DND-41 (cell line): ENCODE measurements around the gene MXD4.

ENCODE experiments used
- ATAC-seq: fragments of 200-7000 bp; cut with Tn5 transposase; 3 replicates; pipeline ENCODE4 v1.9.1; 2021; ENCODE audit warnings: low read depth; ENCODE audit not compliant: insufficient read depth
- DNase-seq: peaks from one replicate; pipeline ENCODE4 v3.0.0-alpha.2; 2020
- H2AFZ ChIP-seq: 2 replicates; pipeline ENCODE4 v1.6.0; 2012; ENCODE audit warnings: low read depth, low read length
- H3K27ac ChIP-seq: 2 replicates; pipeline ENCODE4 v1.5.1; 2012; ENCODE audit warnings: low read length, inconsistent platforms
- H3K27me3 ChIP-seq: fragments of 200-600 bp; sonication (generic); 2 replicates; pipeline ENCODE4 v1.6.0; 2012; ENCODE audit warnings: low read length, mild to moderate bottlenecking, inconsistent platforms; ENCODE audit not compliant: insufficient read depth, poor library complexity
- H3K36me3 ChIP-seq: 2 replicates; pipeline ENCODE4 v1.5.1; 2012; ENCODE audit warnings: low read length, inconsistent platforms; ENCODE audit not compliant: insufficient read depth
- H3K4me1 ChIP-seq: 2 replicates; pipeline ENCODE4 v1.5.1; 2012; ENCODE audit warnings: mild to moderate bottlenecking, low read length; ENCODE audit not compliant: insufficient read depth
- H3K4me2 ChIP-seq: 2 replicates; pipeline ENCODE4 v1.6.0; 2012; ENCODE audit warnings: mild to moderate bottlenecking, moderate library complexity, low read length, inconsistent platforms; ENCODE audit not compliant: insufficient read depth
- H3K4me3 ChIP-seq, 2 experiments: fragments of 200-600 bp in 1 of 2; shearing (Covaris generic) in 1 of 2; 2 replicates each; pipeline ENCODE4 v1.5.1; 2012 to 2016; ENCODE audit warnings: inconsistent platforms in 2 of 2, low read length in 2 of 2, mild to moderate bottlenecking in 2 of 2, low read depth in 1 of 2, moderate library complexity in 1 of 2
- H3K79me2 ChIP-seq: 2 replicates; pipeline ENCODE4 v1.6.0; 2012; ENCODE audit warnings: low read length, inconsistent platforms; ENCODE audit not compliant: insufficient read depth
- H3K9ac ChIP-seq: 2 replicates; pipeline ENCODE4 v1.6.0; 2012; ENCODE audit warnings: low read depth, mild to moderate bottlenecking, inconsistent platforms, low read length, moderate library complexity
- H3K9me3 ChIP-seq: 2 replicates; pipeline ENCODE4 v1.5.1; 2012; ENCODE audit warnings: low read length, moderate library complexity, mild to moderate bottlenecking, inconsistent platforms; ENCODE audit not compliant: insufficient read depth, severe bottlenecking
- H4K20me1 ChIP-seq: 2 replicates; pipeline ENCODE4 v1.6.0; 2012; ENCODE audit warnings: low read length; ENCODE audit not compliant: insufficient read depth
- CTCF ChIP-seq: IDR thresholded peaks from 2 replicates; pipeline ENCODE4 v1.5.1; 2012; ENCODE audit warnings: borderline replicate concordance, low read length, moderate library complexity, mild to moderate bottlenecking; ENCODE audit not compliant: poor library complexity, severe bottlenecking; ENCODE audit errors: extremely low read depth
- EZH2 ChIP-seq: IDR thresholded peaks from 3 replicates; pipeline ENCODE4 v1.6.1; 2012; ENCODE audit warnings: borderline replicate concordance, low read depth, mild to moderate bottlenecking, moderate library complexity, low read length, inconsistent platforms; ENCODE audit not compliant: severe bottlenecking

Gene MXD4

DNA sequence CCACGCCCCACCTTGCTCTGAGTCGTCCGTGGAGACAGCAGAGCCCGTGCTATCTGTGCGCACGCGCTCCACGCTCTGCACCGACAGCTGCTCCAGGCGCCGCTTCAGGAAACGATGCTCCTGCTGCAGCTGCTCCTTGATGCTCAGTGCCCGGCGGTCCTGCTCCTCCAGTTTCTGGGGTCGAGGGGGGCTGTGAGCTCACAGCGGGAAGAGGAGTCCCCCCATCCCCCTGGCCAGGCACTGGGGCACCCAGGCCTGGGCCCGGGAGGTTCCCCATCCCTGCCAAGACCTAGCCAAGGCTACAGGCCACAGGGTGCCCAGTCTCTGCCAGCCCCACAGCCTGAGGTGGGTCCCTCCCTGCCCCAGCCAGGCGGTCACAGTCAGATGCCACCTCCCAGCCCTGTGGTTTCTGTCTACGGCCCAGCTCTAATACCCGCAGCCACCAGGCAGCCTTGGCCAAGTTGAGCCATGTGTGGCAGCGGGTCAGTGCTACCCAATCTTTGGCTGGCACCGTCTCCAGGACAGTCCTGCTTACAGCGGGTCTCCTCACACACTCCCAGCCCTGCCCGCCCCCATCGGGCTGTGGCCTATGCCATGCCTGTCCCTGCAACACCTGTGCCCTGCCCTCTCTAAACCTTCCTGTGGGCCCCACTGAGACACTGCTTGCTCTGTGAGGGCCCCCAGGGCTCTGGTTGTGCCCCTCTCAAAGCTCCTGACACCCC is 10.7 kb downstream of the MXD4 start:
- Histone ChIP-seq H3K36me3 (peaks cover 52% of the 10 kb centered on the region), H4K20me1 (peaks cover 35% of the 10 kb centered on the region), H3K9me3 (no peaks in the 10 kb centered on the region), H3K4me3 (no peak overlapping the region), H3K4me2 (no peak overlapping the region), H3K27me3 (no peaks in the 10 kb centered on the region), H3K4me1 (no peaks in the 10 kb centered on the region), H2AFZ (no peak overlapping the region), H3K9ac (no peak overlapping the region), H3K79me2 (no peaks in the 10 kb centered on the region), H3K27ac (no peak overlapping the region)
- no peak for DNase-seq
- no peak for TF ChIP-seq EZH2
- no peak for TF ChIP-seq CTCF
- ATAC-seq = no peak

- H3K4me2 ChIP-seq = no peak overlapping the region
- H3K4me1 ChIP-seq = no peaks in the 10 kb centered on the region
- H2AFZ ChIP-seq = no peak overlapping the region
- no peak for TF ChIP-seq CTCF
- H3K27ac ChIP-seq = no peak overlapping the region
- no peaks in the 10 kb centered on the region for H3K79me2 ChIP-seq
- H3K4me3 ChIP-seq = no peak overlapping the region
- peaks cover 50% of the 10 kb centered on the region for H3K36me3 ChIP-seq
- no peaks in the 10 kb centered on the region for H3K9me3 ChIP-seq
- H4K20me1 ChIP-seq = peaks cover 29% of the 10 kb centered on the region
- no peak for ATAC-seq
- DNase-seq = no peak
- no peaks in the 10 kb centered on the region for H3K27me3 ChIP-seq
- H3K9ac ChIP-seq = no peak overlapping the region
Measured at GRCh38 chr4:2250357-2251072, 11.4 kb downstream of the MXD4 start.

DNA sequence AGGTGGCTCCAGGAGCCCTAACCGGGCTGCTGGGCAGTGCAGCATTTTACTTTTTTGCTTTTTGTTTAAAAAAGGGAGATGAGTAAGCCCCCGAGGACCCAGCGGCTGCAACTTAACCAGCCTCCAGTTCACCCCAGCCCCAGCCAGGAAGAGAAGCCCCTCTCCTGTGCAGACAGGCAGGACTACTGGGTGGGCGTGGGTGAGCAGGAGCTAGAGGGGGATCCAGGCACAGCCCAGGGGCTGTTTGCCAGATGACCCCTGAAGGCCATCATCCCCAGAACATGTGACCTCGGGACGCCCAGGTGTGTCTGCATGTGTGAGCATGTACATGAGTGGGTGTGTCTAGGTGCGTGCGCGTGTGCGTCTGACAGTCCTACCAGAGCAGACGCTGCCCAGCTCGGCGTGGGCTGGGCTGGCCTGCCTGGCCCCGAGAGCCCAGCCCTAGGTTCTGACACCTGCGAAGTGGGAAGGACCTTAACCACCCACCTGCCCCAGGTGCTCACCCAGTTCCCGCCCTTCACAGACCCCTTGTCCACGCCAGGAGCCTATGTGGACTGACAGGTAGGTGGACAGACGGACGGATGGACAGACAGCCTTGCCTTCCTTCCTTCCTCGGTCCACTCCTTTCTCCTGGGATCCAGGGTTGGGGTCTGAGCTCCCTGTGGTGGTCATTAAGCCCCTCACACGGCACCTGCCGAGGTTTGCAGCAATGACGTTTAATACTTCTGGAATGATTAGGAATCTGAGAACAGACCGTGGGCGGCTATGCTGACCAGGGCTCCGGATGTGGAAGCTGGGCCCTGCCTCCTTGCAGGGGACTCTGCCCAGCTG is 12.2 kb downstream of the MXD4 start:
- no peak overlapping the region for H3K4me3 ChIP-seq
- H4K20me1 ChIP-seq = peaks cover 25% of the 10 kb centered on the region
- H3K9me3 ChIP-seq = no peaks in the 10 kb centered on the region

More for the DNA sequence above, 12.2 kb downstream of the MXD4 start:
- Histone ChIP-seq H3K4me2 (no peak overlapping the region), H3K27me3 (no peaks in the 10 kb centered on the region), H2AFZ (no peak overlapping the region), H3K9ac (no peak overlapping the region), H3K4me1 (no peaks in the 10 kb centered on the region), H3K36me3 (peaks cover 47% of the 10 kb centered on the region), H3K27ac (no peak overlapping the region), H3K79me2 (no peaks in the 10 kb centered on the region)
- TF ChIP-seq EZH2 (no peak), CTCF (no peak)
- peak; percentile 3 for DNase-seq
- no peak for ATAC-seq
